Measurements from ENCODE around the gene ATP2B2.

Gene ATP2B2

DNA sequence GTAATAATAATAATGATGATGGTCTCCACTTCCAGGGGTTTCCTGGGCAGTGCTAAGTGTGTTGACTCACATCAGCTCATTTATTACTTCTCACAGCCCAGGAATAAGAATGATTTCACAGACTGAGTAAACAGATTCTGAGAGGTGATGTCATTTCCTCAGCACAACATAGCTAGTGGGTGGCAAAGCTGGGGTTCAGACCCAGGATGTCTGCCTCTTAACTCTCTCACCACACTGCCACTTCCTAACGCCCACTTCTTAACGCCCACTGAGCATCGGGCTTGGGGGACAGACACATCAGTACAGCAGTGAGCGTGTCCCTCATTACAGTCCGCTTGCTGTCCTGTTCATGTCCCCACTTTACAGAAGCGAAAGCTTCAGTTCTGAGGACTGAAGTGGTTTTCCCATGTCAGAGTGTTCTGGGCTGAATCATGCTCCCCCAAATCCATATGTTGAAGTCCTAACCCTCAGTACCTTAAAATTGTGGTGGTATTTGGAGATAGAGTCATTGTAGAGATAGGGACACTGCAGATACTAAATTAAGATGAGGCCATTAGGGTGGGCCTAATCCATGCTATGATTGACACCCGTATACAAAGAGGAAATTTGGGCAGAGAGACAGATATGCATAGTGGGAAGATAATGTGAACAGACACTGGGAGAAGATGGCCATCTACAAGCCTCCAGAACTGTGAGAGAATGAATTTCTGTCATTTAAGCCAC is 68.0 kb downstream of the ATP2B2 start (continued):
- TF ChIP-seq ZNF311 (tag by site-specific recombination; IDR thresholded peaks at IDR 0.05; ENCODE audit: borderline replicate concordance) = no peak
- peak; percentile 58 for TF ChIP-seq GLIS1 (tag by site-specific recombination; IDR thresholded peaks at IDR 0.05)
- TF ChIP-seq SP2 (tag by site-specific recombination; IDR thresholded peaks at IDR 0.05) = no peak
- no peak for TF ChIP-seq ZNF768 (tag by site-specific recombination; IDR thresholded peaks at IDR 0.05)
- no peak for TF ChIP-seq ZNF423 (tag by site-specific recombination; IDR thresholded peaks at IDR 0.05)
- TF ChIP-seq ZNF518A (tag by site-specific recombination; conservative IDR thresholded peaks at IDR 0.05; ENCODE audit: low read depth) = 0 out of 2 replicates have a peak, but pooled peaks have one; percentile 36
- no peak for TF ChIP-seq ZNF580 (tag by site-specific recombination; IDR thresholded peaks at IDR 0.05)
- 0 out of 2 replicates have a peak, but pooled peaks have one; percentile 17 for TF ChIP-seq ZNF394 (tag by site-specific recombination; IDR thresholded peaks at IDR 0.05; ENCODE audit: borderline replicate concordance)
- TF ChIP-seq PRDM4 (tag by site-specific recombination; IDR thresholded peaks at IDR 0.05) = no peak
- no peak for TF ChIP-seq WT1 (tag by site-specific recombination; IDR thresholded peaks at IDR 0.05)
- TF ChIP-seq ZNF140 (tag by site-specific recombination; IDR thresholded peaks at IDR 0.05) = no peak
- TF ChIP-seq, protein P1, sequence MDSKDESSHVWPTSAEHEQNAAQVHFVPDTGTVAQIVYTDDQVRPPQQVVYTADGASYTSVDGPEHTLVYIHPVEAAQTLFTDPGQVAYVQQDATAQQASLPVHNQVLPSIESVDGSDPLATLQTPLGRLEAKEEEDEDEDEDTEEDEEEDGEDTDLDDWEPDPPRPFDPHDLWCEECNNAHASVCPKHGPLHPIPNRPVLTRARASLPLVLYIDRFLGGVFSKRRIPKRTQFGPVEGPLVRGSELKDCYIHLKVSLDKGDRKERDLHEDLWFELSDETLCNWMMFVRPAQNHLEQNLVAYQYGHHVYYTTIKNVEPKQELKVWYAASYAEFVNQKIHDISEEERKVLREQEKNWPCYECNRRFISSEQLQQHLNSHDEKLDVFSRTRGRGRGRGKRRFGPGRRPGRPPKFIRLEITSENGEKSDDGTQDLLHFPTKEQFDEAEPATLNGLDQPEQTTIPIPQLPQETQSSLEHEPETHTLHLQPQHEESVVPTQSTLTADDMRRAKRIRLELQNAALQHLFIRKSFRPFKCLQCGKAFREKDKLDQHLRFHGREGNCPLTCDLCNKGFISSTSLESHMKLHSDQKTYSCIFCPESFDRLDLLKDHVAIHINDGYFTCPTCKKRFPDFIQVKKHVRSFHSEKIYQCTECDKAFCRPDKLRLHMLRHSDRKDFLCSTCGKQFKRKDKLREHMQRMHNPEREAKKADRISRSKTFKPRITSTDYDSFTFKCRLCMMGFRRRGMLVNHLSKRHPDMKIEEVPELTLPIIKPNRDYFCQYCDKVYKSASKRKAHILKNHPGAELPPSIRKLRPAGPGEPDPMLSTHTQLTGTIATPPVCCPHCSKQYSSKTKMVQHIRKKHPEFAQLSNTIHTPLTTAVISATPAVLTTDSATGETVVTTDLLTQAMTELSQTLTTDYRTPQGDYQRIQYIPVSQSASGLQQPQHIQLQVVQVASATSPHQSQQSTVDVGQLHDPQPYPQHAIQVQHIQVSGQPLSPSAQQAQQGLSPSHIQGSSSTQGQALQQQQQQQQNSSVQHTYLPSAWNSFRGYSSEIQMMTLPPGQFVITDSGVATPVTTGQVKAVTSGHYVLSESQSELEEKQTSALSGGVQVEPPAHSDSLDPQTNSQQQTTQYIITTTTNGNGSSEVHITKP (tag by site-specific recombination; IDR thresholded peaks at IDR 0.05) = 0 out of 2 replicates have a peak, but pooled peaks have one; percentile 15
- no peak for TF ChIP-seq ZBTB26 (tag by site-specific recombination; optimal IDR thresholded peaks at IDR 0.05)
- no peak for TF ChIP-seq ZNF571 (tag by site-specific recombination; IDR thresholded peaks at IDR 0.05)
- TF ChIP-seq YY1 (tag by site-specific recombination; IDR thresholded peaks at IDR 0.05) = no peak
- TF ChIP-seq EGR2 (tag by site-specific recombination; IDR thresholded peaks at IDR 0.05; ENCODE audit: low read depth) = peak; percentile 94
- TF ChIP-seq MYNN (tag by site-specific recombination; IDR thresholded peaks at IDR 0.05; ENCODE audit: borderline replicate concordance) = no peak
- TF ChIP-seq ZNF623 (tag by site-specific recombination; IDR thresholded peaks at IDR 0.05) = no peak
- TF ChIP-seq GLI2 (tag by site-specific recombination; IDR thresholded peaks at IDR 0.05; ENCODE audit: borderline replicate concordance, low read depth) = no peak
- no peak for TF ChIP-seq ZSCAN30 (tag by site-specific recombination; IDR thresholded peaks at IDR 0.05)
- TF ChIP-seq ZFHX2 (tag by site-specific recombination; conservative IDR thresholded peaks at IDR 0.05) = peak; percentile 98
- TF ChIP-seq ZNF629 (tag by site-specific recombination; IDR thresholded peaks at IDR 0.05) = peak; percentile 87
- 0 out of 2 replicates have a peak, but pooled peaks have one; percentile 21 for TF ChIP-seq ZFP69B (tag by site-specific recombination; IDR thresholded peaks at IDR 0.05)
- no peak for TF ChIP-seq RBAK (tag by site-specific recombination; IDR thresholded peaks at IDR 0.05)
- no peak for TF ChIP-seq OSR2 (tag by site-specific recombination; IDR thresholded peaks at IDR 0.05)
- no peak for TF ChIP-seq ZNF624 (tag by site-specific recombination; IDR thresholded peaks at IDR 0.05)
- peak; percentile 79 for TF ChIP-seq ZEB2 (tag by site-specific recombination; IDR thresholded peaks at IDR 0.05)
- no peak for TF ChIP-seq ZNF548 (tag by site-specific recombination; IDR thresholded peaks at IDR 0.05)
